Progenitor cell of endocrine pancreas (in vitro differentiated cells): ENCODE data around the gene POLD2. TPM values are rescaled to one million over a fixed set of nuclear protein-coding genes. Genes with fewer than 3 reads are reported as not detected.

Experiments used
- DNase-seq: peaks from one replicate; pipeline ENCODE4 v3.0.0; 2021; ENCODE audit warnings: low spot score; ENCODE audit not compliant: unreplicated experiment
- H3K27ac Mint-ChIP-seq: 2 replicates; pipeline ENCODE4 v1.8.0; 2021; ENCODE audit warnings: mild to moderate bottlenecking, moderate library complexity, mixed read lengths
- H3K27me3 Mint-ChIP-seq: 2 replicates; pipeline ENCODE4 v1.8.0; 2021; ENCODE audit warnings: mixed read lengths
- H3K36me3 Mint-ChIP-seq: 2 replicates; pipeline ENCODE4 v1.8.0; 2022; ENCODE audit warnings: mixed read lengths; ENCODE audit not compliant: insufficient read depth
- H3K4me1 Mint-ChIP-seq: 2 replicates; pipeline ENCODE4 v1.8.0; 2021; ENCODE audit warnings: low read depth, mixed read lengths
- H3K4me3 Mint-ChIP-seq: 2 replicates; pipeline ENCODE4 v1.8.0; 2021; ENCODE audit warnings: low read depth, mild to moderate bottlenecking, moderate library complexity, mixed read lengths
- H3K9me3 Mint-ChIP-seq: 2 replicates; pipeline ENCODE4 v1.8.0; 2021; ENCODE audit warnings: low read depth, mixed read lengths
- CTCF ChIP-seq: fragments of 200-600 bp; sonication (generic); IDR thresholded peaks from one replicate; pipeline ENCODE4 v1.5.0; 2021; ENCODE audit warnings: antibody characterized with exemption, mild to moderate bottlenecking; ENCODE audit not compliant: unreplicated experiment
- total RNA-seq: library from RNA; stranded (reverse); gene quantifications from 2 replicates; pipeline ENCODE4 v1.2.1, GENCODE V29; 2021

POLD2 gene
- total RNA-seq, 1 donor from 2014 or later, result 104 TPM

- TF ChIP-seq CTCF, result no peak
- Mint-ChIP-seq H3K9me3 (no peaks in the 10 kb centered on the region), H3K27ac (no peak overlapping the region), H3K4me1 (peaks cover 5% of the 10 kb centered on the region), H3K27me3 (peaks cover 27% of the 10 kb centered on the region), H3K36me3 (no peaks in the 10 kb centered on the region), H3K4me3 (no peak overlapping the region)
- no peak for DNase-seq
Measured at GRCh38 chr7:44100458-44101302, 22.7 kb downstream of the POLD2 start.

GRCh38 chr7:44099669-44100068 is 23.7 kb downstream of the POLD2 start:
- DNase-seq, result no peak
- H3K27me3 Mint-ChIP-seq, result peaks cover 22% of the 10 kb centered on the region
- TF ChIP-seq CTCF, result no peak
- H3K4me3 Mint-ChIP-seq, result no peak overlapping the region
- H3K27ac Mint-ChIP-seq, result no peak overlapping the region
- H3K9me3 Mint-ChIP-seq, result no peaks in the 10 kb centered on the region
- H3K4me1 Mint-ChIP-seq, result peaks cover 1% of the 10 kb centered on the region
- no peaks in the 10 kb centered on the region for H3K36me3 Mint-ChIP-seq

GRCh38 chr7:44098092-44099068 is 25.0 kb downstream of the POLD2 start:
- H3K4me3 Mint-ChIP-seq, result no peak overlapping the region
- no peak for TF ChIP-seq CTCF
- peaks cover under 1% of the 10 kb centered on the region for H3K4me1 Mint-ChIP-seq
- no peak for DNase-seq
- no peaks in the 10 kb centered on the region for H3K36me3 Mint-ChIP-seq
- H3K9me3 Mint-ChIP-seq, result no peaks in the 10 kb centered on the region
- peaks cover 20% of the 10 kb centered on the region for H3K27me3 Mint-ChIP-seq
- H3K27ac Mint-ChIP-seq, result no peak overlapping the region

DNA sequence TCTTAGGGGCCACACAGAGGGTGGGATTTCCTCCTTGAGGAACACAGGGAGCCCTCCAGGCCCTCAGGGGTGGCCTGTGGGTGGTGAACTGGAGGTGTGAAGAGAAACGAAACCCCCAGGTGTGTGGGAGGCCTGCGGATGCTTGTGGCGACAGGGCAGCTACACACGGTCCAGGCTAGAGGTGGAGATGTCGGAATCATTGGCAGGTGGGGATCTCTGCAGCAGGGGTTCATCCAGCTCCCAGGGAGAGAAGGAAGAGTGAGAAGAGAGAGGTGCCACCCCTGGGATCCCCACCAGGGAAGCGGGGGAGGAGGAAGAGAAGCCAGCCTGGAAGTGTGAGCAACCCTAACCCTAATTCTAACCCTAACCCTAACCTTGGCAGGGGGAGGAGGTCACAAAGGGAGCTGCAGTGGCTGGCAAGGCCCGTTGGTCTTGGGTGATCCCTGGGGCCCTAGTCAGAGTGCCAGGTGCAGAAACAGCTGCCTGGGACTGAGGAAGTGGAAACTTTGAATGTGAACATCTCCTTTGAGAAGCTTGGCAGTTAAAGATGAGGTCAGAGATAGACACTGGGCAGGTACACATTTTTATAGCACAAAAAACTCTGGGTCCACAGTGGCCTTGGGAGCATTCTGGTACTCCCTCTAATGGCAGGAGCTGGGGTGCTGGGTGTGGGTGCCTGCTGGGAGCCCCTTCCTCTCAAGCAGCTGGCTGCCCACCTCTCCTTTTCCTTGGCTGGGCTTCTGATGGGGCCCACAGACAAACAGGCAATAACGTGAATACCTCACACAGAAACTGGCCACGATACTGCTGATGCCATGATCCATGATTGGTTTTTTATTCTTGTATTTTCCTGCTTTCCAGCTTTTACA is 26.1 kb downstream of the POLD2 start:
- no peak for DNase-seq
- Mint-ChIP-seq H3K4me1 (no peaks in the 10 kb centered on the region), H3K4me3 (no peak overlapping the region), H3K27ac (no peak overlapping the region), H3K9me3 (no peaks in the 10 kb centered on the region), H3K36me3 (no peaks in the 10 kb centered on the region), H3K27me3 (peaks cover 9% of the 10 kb centered on the region)
- no peak for TF ChIP-seq CTCF
